Activated CD8-positive, alpha-beta memory T cell treated with anti-CD3 and anti-CD28 coated beads for 36 hours (primary cell): ENCODE results near the gene MYL6. TPM values are rescaled to one million over a fixed set of nuclear protein-coding genes. Genes with fewer than 3 reads are reported as not detected.

Source experiments
- CTCF ChIA-PET: fragments of 350-600 bp; sonication (Branson Sonifier 250); formaldehyde crosslinking; loops from one replicate; lab custom pipeline; 2021; ENCODE audit warnings: antibody characterized with exemption; lab: Charles Lee
- POLR2A ChIA-PET: fragments of 350-600 bp; sonication (Branson Sonifier 250); formaldehyde crosslinking; loops from one replicate; lab custom pipeline; 2021; ENCODE audit warnings: antibody characterized with exemption; lab: Charles Lee
- total RNA-seq, 2 experiments: library from RNA; stranded (reverse); gene quantifications; one replicate each; pipeline ENCODE4 v1.2.3, GENCODE V29; 2021

MYL6 gene
- 100 to 1,000 TPM; 929 to 938 TPM for total RNA-seq

GRCh38 chr12:56158029-56158925, at the start of gene MYL6:
Gene MYL6 (plus strand): TSS chr12:56158359. CDS start chr12:56158402, 43 bp downstream.
- ChIA-PET POLR2A (interaction anchor here (0.6 to 2.1 kb wide), 5 partner anchors 22 to 54 kb away, joined by 3 to 6 read pairs (median 4); partner anchors contain the start of genes ESYT1, PA2G4, SMARCC2 and ZC3H10), CTCF (interaction anchor here (1.3 to 2.0 kb wide), 2 partner anchors 31 to 38 kb away, joined by 4 to 9 read pairs; partner anchors contain the start of gene ESYT1)

- ChIA-PET CTCF (no interaction called here), POLR2A (no interaction called here)
Observed at GRCh38 chr12:56110571-56110970, 47.6 kb upstream of the MYL6 start.

GRCh38 chr12:56114084-56114483, 44.1 kb upstream of the MYL6 start:
- ChIA-PET CTCF (no interaction called here), POLR2A (no interaction called here)

GRCh38 chr12:56115329-56115728, 42.8 kb upstream of the MYL6 start:
- CTCF ChIA-PET = interaction anchor here (1.7 kb wide), 2 partner anchors 10 to 68 kb away, joined by 4 read pairs; no protein-coding TSS in a partner anchor
- POLR2A ChIA-PET = interaction anchor here (4.1 kb wide), 1 partner anchor 11 kb away, joined by 56 read pairs; the partner anchor contains the start of gene PA2G4

GRCh38 chr12:56116267-56117081, 41.7 kb upstream of the MYL6 start, which contains the start of gene RPL41:
Gene RPL41 (plus strand): TSS chr12:56116633.
- POLR2A ChIA-PET = interaction anchor here (0.6 to 4.2 kb wide), 12 partner anchors 10 to 189 kb away, joined by 3 to 56 read pairs (median 6); partner anchors contain the start of genes ANKRD52, ESYT1, PA2G4 and PYM1
- CTCF ChIA-PET = interaction anchor here (1.7 to 6.2 kb wide), 4 partner anchors 9 to 73 kb away, joined by 4 to 73 read pairs (median 16); partner anchors contain the start of genes PA2G4 and SMARCC2

- ChIA-PET CTCF (interaction anchor here (0.7 to 6.2 kb wide), 8 partner anchors 10 to 378 kb away, joined by 3 to 73 read pairs (median 6); partner anchors contain the start of genes ESYT1, PA2G4 and SMARCC2), POLR2A (interaction anchor here (0.5 to 4.2 kb wide), 16 partner anchors 9 to 567 kb away, joined by 3 to 56 read pairs (median 5); partner anchors contain the start of genes ANKRD52, ESYT1, PA2G4 and PYM1)
Observed at GRCh38 chr12:56117082-56117706, 41.0 kb upstream of the MYL6 start.

GRCh38 chr12:56117778-56118687, 40.1 kb upstream of the MYL6 start, which contains the start of gene ZC3H10:
Gene ZC3H10 (plus strand): TSS chr12:56118266. CDS start chr12:56120563, 2,297 bp downstream.
- CTCF ChIA-PET = interaction anchor here (0.6 to 6.2 kb wide), 15 partner anchors 9 to 379 kb away, joined by 3 to 73 read pairs (median 5); partner anchors contain the start of genes ANKRD52, ESYT1, IL23A and PA2G4
- POLR2A ChIA-PET = interaction anchor here (0.5 to 4.2 kb wide), 15 partner anchors 10 to 1837 kb away, joined by 3 to 56 read pairs (median 6); partner anchors contain the start of genes ESYT1, MYL6, PA2G4 and RNF41

GRCh38 chr12:56118688-56119357, 39.3 kb upstream of the MYL6 start:
- POLR2A ChIA-PET = interaction anchor here (0.6 to 4.2 kb wide), 10 partner anchors 9 to 402 kb away, joined by 4 to 56 read pairs (median 8); partner anchors contain the start of genes ESYT1, MYL6, PA2G4 and RNF41
- CTCF ChIA-PET = interaction anchor here (0.6 to 6.2 kb wide), 17 partner anchors 8 to 379 kb away, joined by 3 to 73 read pairs (median 5); partner anchors contain the start of genes ESYT1, IL23A, PA2G4 and SMARCC2

- CTCF ChIA-PET = interaction anchor here (0.6 to 6.2 kb wide), 17 partner anchors 8 to 219 kb away, joined by 3 to 73 read pairs (median 4); partner anchors contain the start of genes ESYT1, IL23A, MYL6 and MYL6B
- POLR2A ChIA-PET = interaction anchor here (0.6 to 4.2 kb wide), 5 partner anchors 9 to 402 kb away, joined by 3 to 36 read pairs (median 6); partner anchors contain the start of genes ESYT1, PA2G4 and SMARCC2
Observed at GRCh38 chr12:56119361-56119796, 38.8 kb upstream of the MYL6 start.

- ChIA-PET CTCF (interaction anchor here (0.6 to 6.2 kb wide), 15 partner anchors 7 to 181 kb away, joined by 3 to 73 read pairs (median 4); partner anchors contain the start of genes ESYT1, MYL6, MYL6B and RNF41), POLR2A (interaction anchor here (0.7 to 4.2 kb wide), 2 partner anchors 16 to 69 kb away, joined by 3 to 26 read pairs; partner anchors contain the start of genes PA2G4 and SMARCC2)
Observed at GRCh38 chr12:56120158-56120846, 37.9 kb upstream of the MYL6 start.

- CTCF ChIA-PET = interaction anchor here (1.8 to 6.2 kb wide), 2 partner anchors 68 to 100 kb away, joined by 5 to 73 read pairs; partner anchors contain the start of genes RNF41 and SMARCC2
- POLR2A ChIA-PET = no interaction called here
Observed at GRCh38 chr12:56121204-56121870, 36.8 kb upstream of the MYL6 start.

GRCh38 chr12:56122637-56123036, 35.5 kb upstream of the MYL6 start:
- ChIA-PET CTCF (interaction anchor here (0.7 to 3.4 kb wide), 3 partner anchors 37 to 67 kb away, joined by 3 to 17 read pairs (median 3); partner anchors contain the start of gene SMARCC2), POLR2A (interaction anchor here (0.6 to 0.7 kb wide), 2 partner anchors 40 to 79 kb away, joined by 3 to 5 read pairs; no protein-coding TSS in a partner anchor)

- CTCF ChIA-PET = interaction anchor here (0.6 to 3.4 kb wide), 5 partner anchors 20 to 77 kb away, joined by 3 to 17 read pairs (median 3); partner anchors contain the start of genes PA2G4 and SMARCC2
- POLR2A ChIA-PET = no interaction called here
Observed at GRCh38 chr12:56124133-56124532, 34.0 kb upstream of the MYL6 start.

GRCh38 chr12:56126732-56127239, 31.4 kb upstream of the MYL6 start:
- POLR2A ChIA-PET = interaction anchor here (1.3 to 2.4 kb wide), 2 partner anchors 25 to 35 kb away, joined by 3 to 13 read pairs; no protein-coding TSS in a partner anchor
- CTCF ChIA-PET = interaction anchor here (0.6 to 3.6 kb wide), 10 partner anchors 8 to 139 kb away, joined by 3 to 27 read pairs (median 4); partner anchors contain the start of genes MYL6 and ZC3H10
